Endothelial cell (in vitro differentiated cells): ENCODE data around the gene SULT4A1. TPM values are rescaled to one million over a fixed set of nuclear protein-coding genes. Genes with fewer than 3 reads are reported as not detected.

Experiments
- DNase-seq: peaks from one replicate; pipeline ENCODE4 v3.0.0; 2021; ENCODE audit warnings: low spot score
- H3K27ac Mint-ChIP-seq: one replicate; pipeline ENCODE4 v1.8.0; 2021; ENCODE audit warnings: mixed read lengths, inconsistent platforms; ENCODE audit not compliant: unreplicated experiment
- H3K27me3 Mint-ChIP-seq: one replicate; pipeline ENCODE4 v1.8.0; 2021; ENCODE audit warnings: mild to moderate bottlenecking, moderate library complexity, mixed read lengths, inconsistent platforms; ENCODE audit not compliant: unreplicated experiment
- H3K36me3 Mint-ChIP-seq: one replicate; pipeline ENCODE4 v1.8.0; 2021; ENCODE audit warnings: mild to moderate bottlenecking, low read depth, mixed read lengths, inconsistent platforms; ENCODE audit not compliant: unreplicated experiment
- H3K4me1 Mint-ChIP-seq: one replicate; pipeline ENCODE4 v1.8.0; 2021; ENCODE audit warnings: mild to moderate bottlenecking, mixed read lengths, inconsistent platforms; ENCODE audit not compliant: unreplicated experiment
- H3K4me3 Mint-ChIP-seq: one replicate; pipeline ENCODE4 v1.8.0; 2021; ENCODE audit warnings: mild to moderate bottlenecking, mixed read lengths, inconsistent platforms; ENCODE audit not compliant: unreplicated experiment
- H3K9me3 Mint-ChIP-seq: one replicate; pipeline ENCODE4 v1.8.0; 2021; ENCODE audit warnings: mixed read lengths, inconsistent platforms; ENCODE audit not compliant: unreplicated experiment
- total RNA-seq: library from RNA; stranded (reverse); fragmentation: NEBNext Ultra II Directional; extraction: Animal tissue kit (Norgen Biotek cat#: 25700); gene quantifications from one replicate; pipeline ENCODE4 v1.2.1, GENCODE V29; 2021; ENCODE audit not compliant: unreplicated experiment
- TF ChIP-seq, protein P1 (sequence below): fragments of 200-600 bp; sonication (generic); IDR thresholded peaks from one replicate; pipeline ENCODE4 v1.5.0; 2021; ENCODE audit warnings: antibody characterized with exemption; ENCODE audit not compliant: unreplicated experiment

SULT4A1 gene
- total RNA-seq, 1 donor from 2014 or later: 16.5 TPM

DNA sequence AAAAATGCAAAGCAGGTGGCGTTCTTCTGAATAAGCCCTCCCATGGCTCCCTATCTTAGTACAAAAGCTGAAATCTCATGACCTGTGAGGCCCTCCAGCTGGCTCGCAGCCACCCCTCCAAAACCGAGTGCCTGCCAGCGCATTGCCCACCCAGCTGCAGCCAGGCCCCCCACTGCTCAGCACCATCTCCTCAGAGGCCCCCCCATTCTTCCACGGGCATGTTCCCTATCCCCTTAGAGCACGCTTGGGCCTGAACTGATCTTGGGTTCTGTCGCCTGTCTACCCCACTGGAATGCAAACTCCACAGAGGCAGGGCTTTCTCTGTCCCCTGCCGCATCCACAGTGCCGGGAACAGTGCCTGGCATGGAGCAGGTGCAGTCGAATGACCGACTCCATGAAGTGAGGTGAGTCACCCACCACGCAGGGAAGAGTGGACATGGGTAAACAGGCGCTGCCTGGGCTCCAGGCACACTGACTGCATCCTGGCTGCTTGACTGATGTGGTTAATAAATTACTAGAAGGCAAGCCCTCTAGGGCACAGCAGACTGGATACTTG, 38.9 kb downstream of the SULT4A1 start:
- no peak for DNase-seq
- H3K4me3 Mint-ChIP-seq: no peak overlapping the region
- peaks cover 28% of the 10 kb centered on the region for H3K4me1 Mint-ChIP-seq
- no peak overlapping the region for H3K27ac Mint-ChIP-seq
- peaks cover 13% of the 10 kb centered on the region for H3K27me3 Mint-ChIP-seq
- peaks cover 16% of the 10 kb centered on the region for H3K36me3 Mint-ChIP-seq
- H3K9me3 Mint-ChIP-seq: no peaks in the 10 kb centered on the region
- TF ChIP-seq, protein P1, sequence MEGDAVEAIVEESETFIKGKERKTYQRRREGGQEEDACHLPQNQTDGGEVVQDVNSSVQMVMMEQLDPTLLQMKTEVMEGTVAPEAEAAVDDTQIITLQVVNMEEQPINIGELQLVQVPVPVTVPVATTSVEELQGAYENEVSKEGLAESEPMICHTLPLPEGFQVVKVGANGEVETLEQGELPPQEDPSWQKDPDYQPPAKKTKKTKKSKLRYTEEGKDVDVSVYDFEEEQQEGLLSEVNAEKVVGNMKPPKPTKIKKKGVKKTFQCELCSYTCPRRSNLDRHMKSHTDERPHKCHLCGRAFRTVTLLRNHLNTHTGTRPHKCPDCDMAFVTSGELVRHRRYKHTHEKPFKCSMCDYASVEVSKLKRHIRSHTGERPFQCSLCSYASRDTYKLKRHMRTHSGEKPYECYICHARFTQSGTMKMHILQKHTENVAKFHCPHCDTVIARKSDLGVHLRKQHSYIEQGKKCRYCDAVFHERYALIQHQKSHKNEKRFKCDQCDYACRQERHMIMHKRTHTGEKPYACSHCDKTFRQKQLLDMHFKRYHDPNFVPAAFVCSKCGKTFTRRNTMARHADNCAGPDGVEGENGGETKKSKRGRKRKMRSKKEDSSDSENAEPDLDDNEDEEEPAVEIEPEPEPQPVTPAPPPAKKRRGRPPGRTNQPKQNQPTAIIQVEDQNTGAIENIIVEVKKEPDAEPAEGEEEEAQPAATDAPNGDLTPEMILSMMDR: no peak

GRCh38 chr22:43821606-43822425, 40.5 kb downstream of the SULT4A1 start:
- Mint-ChIP-seq H3K27me3 (peaks cover 10% of the 10 kb centered on the region), H3K27ac (no peak overlapping the region)
- DNase-seq: no peak

DNA sequence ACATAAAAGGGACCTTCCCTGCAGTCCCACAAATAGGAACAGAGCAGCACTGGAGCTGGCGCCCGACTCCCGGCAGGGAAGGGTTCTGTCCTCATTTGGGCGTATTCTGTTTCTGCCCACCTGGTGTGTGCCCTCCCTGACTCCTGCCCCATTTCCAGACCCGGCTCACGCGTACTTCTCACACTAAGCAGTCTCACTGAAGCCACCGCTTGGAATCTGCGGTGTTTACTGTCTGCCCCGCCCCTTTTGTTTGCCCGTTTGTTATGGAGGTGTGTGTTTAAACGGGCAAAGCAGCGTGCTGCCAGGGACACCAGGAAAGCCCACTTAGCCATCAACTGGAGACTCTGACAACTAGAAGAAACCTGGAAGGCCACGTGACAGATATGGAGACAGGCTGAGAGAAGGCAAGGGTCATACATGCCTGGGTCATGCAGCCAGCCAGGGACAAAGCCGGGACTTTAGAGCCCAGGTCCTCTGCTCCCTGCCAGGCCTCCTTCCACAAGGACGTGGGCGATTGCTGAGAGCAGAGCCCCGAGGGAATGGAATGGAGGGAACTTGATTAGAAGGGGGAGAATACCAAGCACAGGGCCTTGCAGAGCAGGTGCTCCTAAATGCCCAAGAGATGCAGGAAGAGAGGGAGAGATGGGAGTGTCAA, 41.5 kb downstream of the SULT4A1 start:
- H3K27me3 Mint-ChIP-seq: peaks cover 10% of the 10 kb centered on the region
- H3K27ac Mint-ChIP-seq: no peak overlapping the region
- peaks cover 28% of the 10 kb centered on the region for H3K4me1 Mint-ChIP-seq
- H3K9me3 Mint-ChIP-seq: no peaks in the 10 kb centered on the region
- no peak overlapping the region for H3K4me3 Mint-ChIP-seq
- TF ChIP-seq, protein P1: no peak
- peaks cover 12% of the 10 kb centered on the region for H3K36me3 Mint-ChIP-seq
- DNase-seq: no peak

More at GRCh38 chr22:43821606-43822425, 40.5 kb downstream of the SULT4A1 start:
- TF ChIP-seq, protein P1: no peak
- H3K4me1 Mint-ChIP-seq: peaks cover 28% of the 10 kb centered on the region
- H3K4me3 Mint-ChIP-seq: no peak overlapping the region
- H3K9me3 Mint-ChIP-seq: no peaks in the 10 kb centered on the region
- peaks cover 14% of the 10 kb centered on the region for H3K36me3 Mint-ChIP-seq

GRCh38 chr22:43819931-43820640, 42.2 kb downstream of the SULT4A1 start:
- Mint-ChIP-seq H3K27ac (no peak overlapping the region), H3K36me3 (peaks cover 6% of the 10 kb centered on the region), H3K9me3 (no peaks in the 10 kb centered on the region), H3K4me1 (peaks cover 28% of the 10 kb centered on the region), H3K27me3 (peaks cover 10% of the 10 kb centered on the region), H3K4me3 (no peak overlapping the region)
- TF ChIP-seq, protein P1: no peak
- no peak for DNase-seq
